ENCODE measurements around the gene PNMA6E.

Gene PNMA6E

DNA sequence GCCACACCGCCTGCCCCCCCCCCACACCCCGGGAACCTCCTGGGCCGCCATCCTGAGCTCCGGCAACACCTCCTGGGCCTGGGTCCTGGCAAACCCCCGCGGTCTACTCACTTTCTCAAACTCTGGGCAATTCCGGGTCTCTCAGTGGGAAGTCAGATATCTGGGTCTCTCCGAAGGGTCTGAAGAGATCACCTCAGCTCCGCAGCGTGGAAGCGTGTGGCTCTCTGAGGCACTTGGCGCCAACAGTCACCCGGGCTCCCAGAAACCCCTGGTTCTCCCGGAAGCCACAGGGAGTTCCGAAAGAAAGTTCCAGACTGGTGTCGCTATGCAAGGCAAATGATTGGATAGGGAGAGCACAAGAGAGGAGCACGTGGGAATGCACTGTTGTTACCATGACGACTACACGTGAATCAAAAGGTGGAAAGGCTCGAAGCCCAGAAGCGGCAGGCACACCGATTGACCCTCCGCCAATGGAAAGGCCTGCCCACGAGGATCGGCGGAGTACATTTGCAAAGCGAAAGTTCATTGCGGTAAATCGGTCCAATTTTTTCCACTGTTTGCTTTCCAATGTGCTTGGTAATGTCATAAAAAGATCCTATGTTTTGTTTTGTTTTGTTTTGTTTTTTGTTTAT lies at the start of gene PNMA6E:
Gene PNMA6E (minus strand): TSS at position 218 of the 632 bp plus-strand sequence. CDS start 2,501 bp downstream, outside the sequence.
- H3K36me3 ChIP-seq (ENCODE audit: control insufficient read depth, low read length): no peaks in the 10 kb centered on the region
- H3K27ac ChIP-seq (ENCODE audit: low read depth, low read length): no peak within 1 kb of the TSS
- H3K4me1 ChIP-seq (ENCODE audit: control insufficient read depth, low read length): no peaks in the 10 kb centered on the region; the same call in 1 of the 2 replicates
- TF ChIP-seq EZH2phosphoT487 (IDR thresholded peaks at IDR 0.05; ENCODE audit: borderline replicate concordance, low read length): no peak
- TF ChIP-seq, protein P1, sequence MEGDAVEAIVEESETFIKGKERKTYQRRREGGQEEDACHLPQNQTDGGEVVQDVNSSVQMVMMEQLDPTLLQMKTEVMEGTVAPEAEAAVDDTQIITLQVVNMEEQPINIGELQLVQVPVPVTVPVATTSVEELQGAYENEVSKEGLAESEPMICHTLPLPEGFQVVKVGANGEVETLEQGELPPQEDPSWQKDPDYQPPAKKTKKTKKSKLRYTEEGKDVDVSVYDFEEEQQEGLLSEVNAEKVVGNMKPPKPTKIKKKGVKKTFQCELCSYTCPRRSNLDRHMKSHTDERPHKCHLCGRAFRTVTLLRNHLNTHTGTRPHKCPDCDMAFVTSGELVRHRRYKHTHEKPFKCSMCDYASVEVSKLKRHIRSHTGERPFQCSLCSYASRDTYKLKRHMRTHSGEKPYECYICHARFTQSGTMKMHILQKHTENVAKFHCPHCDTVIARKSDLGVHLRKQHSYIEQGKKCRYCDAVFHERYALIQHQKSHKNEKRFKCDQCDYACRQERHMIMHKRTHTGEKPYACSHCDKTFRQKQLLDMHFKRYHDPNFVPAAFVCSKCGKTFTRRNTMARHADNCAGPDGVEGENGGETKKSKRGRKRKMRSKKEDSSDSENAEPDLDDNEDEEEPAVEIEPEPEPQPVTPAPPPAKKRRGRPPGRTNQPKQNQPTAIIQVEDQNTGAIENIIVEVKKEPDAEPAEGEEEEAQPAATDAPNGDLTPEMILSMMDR (IDR thresholded peaks at IDR 0.05; ENCODE audit: low read depth, low read length, poor library complexity, severe bottlenecking): no peak
- H3F3A ChIP-seq (ENCODE audit: control insufficient read depth, insufficient read depth): no peaks in the 10 kb centered on the region
- H3K9me3 ChIP-seq (ENCODE audit: control insufficient read depth, insufficient read depth, low read length): no peaks in the 10 kb centered on the region
- no peak within 1 kb of the TSS for H3K4me2 ChIP-seq (ENCODE audit: low read length)
- no peaks in the 10 kb centered on the region for H4K20me1 ChIP-seq (ENCODE audit: control insufficient read depth, insufficient read depth, low read depth, low read length)
- H3K9me2 ChIP-seq (replicated peaks; ENCODE audit: control insufficient read depth, low read length): no peaks in the 10 kb centered on the region
- H3K4me3 ChIP-seq (ENCODE audit: low read length): no peak within 1 kb of the TSS
- H3K79me2 ChIP-seq (ENCODE audit: control insufficient read depth, low read length): no peaks in the 10 kb centered on the region
- H3K27me3 ChIP-seq (ENCODE audit: control insufficient read depth, low read length): no peaks in the 10 kb centered on the region

DNA sequence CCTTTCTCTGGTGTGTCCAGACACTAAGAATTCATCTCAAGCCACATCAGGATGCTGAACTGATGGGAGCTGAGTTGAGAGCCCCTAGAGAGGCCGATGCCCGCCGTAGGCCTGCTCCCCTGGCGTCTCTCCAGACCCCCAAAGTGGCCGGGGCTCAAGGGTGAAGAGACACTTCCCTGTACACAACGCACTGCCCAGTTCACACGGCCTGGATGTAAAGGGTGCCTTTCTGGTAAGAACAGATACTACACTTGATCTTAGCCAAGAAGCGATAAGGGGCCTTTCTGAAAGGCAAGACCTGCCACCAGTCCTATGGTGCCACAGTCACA lies 49.8 kb upstream of the PNMA6E start:
- Histone ChIP-seq H4K20me1 (ENCODE audit: control insufficient read depth, insufficient read depth, low read depth, low read length) (no peaks in the 10 kb centered on the region), H3K27ac (ENCODE audit: low read depth, low read length) (no peak overlapping the region), H3K4me1 (ENCODE audit: control insufficient read depth, low read length) (no peaks in the 10 kb centered on the region), H3K36me3 (ENCODE audit: control insufficient read depth, low read length) (no peaks in the 10 kb centered on the region), H3K9me3 (ENCODE audit: control insufficient read depth, insufficient read depth, low read length) (no peaks in the 10 kb centered on the region), H3K79me2 (ENCODE audit: control insufficient read depth, low read length) (no peaks in the 10 kb centered on the region), H3K4me2 (ENCODE audit: low read length) (no peak overlapping the region), H3K9me2 (replicated peaks; ENCODE audit: control insufficient read depth, low read length) (no peaks in the 10 kb centered on the region), H3K27me3 (ENCODE audit: control insufficient read depth, low read length) (no peaks in the 10 kb centered on the region), H3K4me3 (ENCODE audit: low read length) (no peak overlapping the region), H3F3A (ENCODE audit: control insufficient read depth, insufficient read depth) (no peaks in the 10 kb centered on the region)
- TF ChIP-seq, protein P1 (IDR thresholded peaks at IDR 0.05; ENCODE audit: low read depth, low read length, poor library complexity, severe bottlenecking): no peak
- TF ChIP-seq EZH2phosphoT487 (IDR thresholded peaks at IDR 0.05; ENCODE audit: borderline replicate concordance, low read length): no peak

DNA sequence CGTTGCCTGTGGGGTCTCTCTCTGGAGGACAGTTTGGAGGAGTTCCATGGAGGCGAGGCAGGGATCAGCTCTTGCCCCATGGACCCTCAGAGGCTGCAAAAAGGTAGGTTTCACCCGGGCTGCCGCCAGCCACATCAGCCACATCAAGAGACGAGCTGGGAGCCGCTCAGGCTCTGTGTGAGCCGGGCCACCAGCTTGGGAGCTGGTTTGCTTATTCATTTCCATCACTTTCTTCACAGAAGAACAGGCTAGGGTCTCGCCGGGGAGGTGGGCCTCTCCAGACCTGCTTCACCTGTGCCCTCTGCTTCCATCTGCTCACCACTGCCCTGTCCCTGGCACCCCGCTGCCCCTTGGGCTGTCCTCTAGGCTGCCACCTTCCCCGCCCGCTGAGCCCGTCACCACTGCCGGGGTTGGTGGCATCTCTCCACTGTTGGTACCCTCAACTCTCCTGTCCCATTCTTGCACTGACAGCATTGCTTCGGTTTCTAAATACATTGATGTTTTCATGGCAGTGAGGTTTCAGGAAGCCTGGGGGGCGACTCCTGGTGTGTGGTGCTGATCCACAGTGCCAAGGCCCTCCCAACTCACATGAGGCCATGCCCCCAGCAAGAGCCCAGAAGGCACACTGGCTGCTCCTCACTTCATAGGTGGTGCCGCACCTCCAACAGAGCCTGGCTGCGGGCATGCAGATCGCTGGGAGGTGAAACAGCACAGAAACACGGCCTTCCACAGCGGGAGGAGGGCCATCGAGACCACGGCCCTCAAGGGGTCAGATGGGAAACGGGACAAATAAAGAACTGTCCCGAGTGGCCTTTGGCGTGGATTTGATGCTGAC lies 49.2 kb upstream of the PNMA6E start:
- Histone ChIP-seq H4K20me1 (ENCODE audit: control insufficient read depth, insufficient read depth, low read depth, low read length) (no peaks in the 10 kb centered on the region), H3K4me3 (ENCODE audit: low read length) (no peak overlapping the region), H3K9me3 (ENCODE audit: control insufficient read depth, insufficient read depth, low read length) (no peaks in the 10 kb centered on the region), H3K27ac (ENCODE audit: low read depth, low read length) (no peak overlapping the region), H3K27me3 (ENCODE audit: control insufficient read depth, low read length) (no peaks in the 10 kb centered on the region), H3K79me2 (ENCODE audit: control insufficient read depth, low read length) (no peaks in the 10 kb centered on the region), H3K36me3 (ENCODE audit: control insufficient read depth, low read length) (no peaks in the 10 kb centered on the region), H3K4me1 (ENCODE audit: control insufficient read depth, low read length) (no peaks in the 10 kb centered on the region), H3F3A (ENCODE audit: control insufficient read depth, insufficient read depth) (no peaks in the 10 kb centered on the region), H3K9me2 (replicated peaks; ENCODE audit: control insufficient read depth, low read length) (no peaks in the 10 kb centered on the region), H3K4me2 (ENCODE audit: low read length) (no peak overlapping the region)
- no peak for TF ChIP-seq EZH2phosphoT487 (IDR thresholded peaks at IDR 0.05; ENCODE audit: borderline replicate concordance, low read length)
- TF ChIP-seq, protein P1 (IDR thresholded peaks at IDR 0.05; ENCODE audit: low read depth, low read length, poor library complexity, severe bottlenecking): no peak
